PC-3 (cell line): Measurements from ENCODE around the gene EPB41L2.

ENCODE experiments used
- CTCF ChIP-seq: fragments of 300-600 bp; sonication (generic); conservative IDR thresholded peaks from 2 replicates; pipeline ENCODE4 v1.5.1; 2017; ENCODE audit warnings: antibody characterized with exemption, low read depth, mild to moderate bottlenecking, low read length
- EZH2 ChIP-seq: fragments of 300-600 bp; sonication (generic); IDR thresholded peaks from one replicate; pipeline ENCODE4 v1.6.1; 2017; ENCODE audit warnings: antibody characterized with exemption, mild to moderate bottlenecking, low read length; ENCODE audit not compliant: unreplicated experiment
- EZH2phosphoT487 ChIP-seq: fragments of 300-600 bp; sonication (generic); IDR thresholded peaks from 2 replicates; pipeline ENCODE4 v1.6.1; 2018; ENCODE audit warnings: mild to moderate bottlenecking, antibody characterized with exemption, low read length, borderline replicate concordance

DNA sequence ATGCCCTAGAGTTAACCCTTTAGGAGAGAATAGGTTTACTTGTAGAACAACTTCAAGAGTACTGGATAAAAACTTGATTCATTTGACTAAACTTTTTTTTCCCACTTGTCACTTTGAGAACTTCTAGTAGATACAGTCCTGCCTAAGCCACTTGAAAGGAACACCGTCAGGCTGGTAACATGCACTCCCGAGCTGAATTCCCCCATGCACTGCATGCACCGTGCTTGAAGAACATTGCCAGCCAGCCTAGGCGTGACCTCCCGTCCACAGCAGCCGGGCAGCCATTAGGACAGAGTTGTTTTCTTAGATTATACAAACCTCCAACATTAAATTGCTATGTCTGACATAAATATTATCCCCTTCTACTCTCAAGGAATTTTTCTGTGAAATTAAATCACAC, 183.2 kb downstream of the EPB41L2 start:
- TF ChIP-seq CTCF (no peak), EZH2 (no peak), EZH2phosphoT487 (no peak)
